Measurements from ENCODE around the gene SLC8A2.

SLC8A2 gene

GRCh38 chr19:47435883-47436417, 35.7 kb downstream of the SLC8A2 start:
- Histone ChIP-seq H3K27ac (no peak overlapping the region), H3K4me3 (ENCODE audit: low read depth, low read length) (no peak overlapping the region), H3K9me3 (ENCODE audit: control insufficient read depth, low read length) (no peaks in the 10 kb centered on the region), H3K4me2 (ENCODE audit: low read length) (no peak overlapping the region), H3K79me2 (no peaks in the 10 kb centered on the region), H3K4me1 (no peaks in the 10 kb centered on the region), H3K36me3 (ENCODE audit: control insufficient read depth, insufficient read depth, low read length) (no peaks in the 10 kb centered on the region), H3K27me3 (ENCODE audit: control insufficient read depth, insufficient read depth, low read length) (no peaks in the 10 kb centered on the region), H2AFZ (no peak overlapping the region), H3K9ac (no peak overlapping the region)
- TF ChIP-seq, protein P1, sequence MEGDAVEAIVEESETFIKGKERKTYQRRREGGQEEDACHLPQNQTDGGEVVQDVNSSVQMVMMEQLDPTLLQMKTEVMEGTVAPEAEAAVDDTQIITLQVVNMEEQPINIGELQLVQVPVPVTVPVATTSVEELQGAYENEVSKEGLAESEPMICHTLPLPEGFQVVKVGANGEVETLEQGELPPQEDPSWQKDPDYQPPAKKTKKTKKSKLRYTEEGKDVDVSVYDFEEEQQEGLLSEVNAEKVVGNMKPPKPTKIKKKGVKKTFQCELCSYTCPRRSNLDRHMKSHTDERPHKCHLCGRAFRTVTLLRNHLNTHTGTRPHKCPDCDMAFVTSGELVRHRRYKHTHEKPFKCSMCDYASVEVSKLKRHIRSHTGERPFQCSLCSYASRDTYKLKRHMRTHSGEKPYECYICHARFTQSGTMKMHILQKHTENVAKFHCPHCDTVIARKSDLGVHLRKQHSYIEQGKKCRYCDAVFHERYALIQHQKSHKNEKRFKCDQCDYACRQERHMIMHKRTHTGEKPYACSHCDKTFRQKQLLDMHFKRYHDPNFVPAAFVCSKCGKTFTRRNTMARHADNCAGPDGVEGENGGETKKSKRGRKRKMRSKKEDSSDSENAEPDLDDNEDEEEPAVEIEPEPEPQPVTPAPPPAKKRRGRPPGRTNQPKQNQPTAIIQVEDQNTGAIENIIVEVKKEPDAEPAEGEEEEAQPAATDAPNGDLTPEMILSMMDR (IDR thresholded peaks at IDR 0.05), result no peak

GRCh38 chr19:47435196-47435595, 36.5 kb downstream of the SLC8A2 start:
- no peaks in the 10 kb centered on the region for H3K9me3 ChIP-seq (ENCODE audit: control insufficient read depth, low read length)
- H3K36me3 ChIP-seq (ENCODE audit: control insufficient read depth, insufficient read depth, low read length), result no peaks in the 10 kb centered on the region
- H3K27ac ChIP-seq, result no peak overlapping the region
- no peak overlapping the region for H3K4me2 ChIP-seq (ENCODE audit: low read length)
- no peaks in the 10 kb centered on the region for H3K4me1 ChIP-seq
- H3K9ac ChIP-seq, result no peak overlapping the region
- H3K4me3 ChIP-seq (ENCODE audit: low read depth, low read length), result no peak overlapping the region
- TF ChIP-seq, protein P1 (IDR thresholded peaks at IDR 0.05), result no peak
- no peaks in the 10 kb centered on the region for H3K27me3 ChIP-seq (ENCODE audit: control insufficient read depth, insufficient read depth, low read length)
- H2AFZ ChIP-seq, result no peak overlapping the region
- no peaks in the 10 kb centered on the region for H3K79me2 ChIP-seq

DNA sequence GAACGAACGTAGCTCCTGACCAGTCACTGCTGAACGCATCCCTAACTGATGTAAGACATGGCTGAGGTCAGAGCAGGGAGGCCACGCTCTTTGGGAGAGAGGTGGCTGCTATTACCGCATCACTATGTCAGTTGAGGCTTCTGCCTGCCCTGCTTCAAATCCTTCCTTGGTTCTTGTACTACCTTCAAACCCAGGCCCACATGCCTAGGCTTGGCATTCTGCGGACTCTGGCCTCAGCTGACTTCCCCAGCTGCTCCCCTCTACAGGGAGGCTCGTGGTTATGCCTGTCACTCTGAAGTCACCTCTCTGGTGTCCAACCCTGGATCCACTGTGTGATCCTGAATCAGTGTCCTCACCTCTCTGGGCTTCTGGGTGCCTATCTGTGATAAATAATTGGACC, 37.6 kb downstream of the SLC8A2 start:
- Histone ChIP-seq H2AFZ (no peak overlapping the region), H3K36me3 (ENCODE audit: control insufficient read depth, insufficient read depth, low read length) (no peaks in the 10 kb centered on the region), H3K27ac (no peak overlapping the region), H3K4me2 (ENCODE audit: low read length) (no peak overlapping the region), H3K27me3 (ENCODE audit: control insufficient read depth, insufficient read depth, low read length) (no peaks in the 10 kb centered on the region), H3K79me2 (no peaks in the 10 kb centered on the region), H3K4me1 (no peaks in the 10 kb centered on the region), H3K9ac (no peak overlapping the region), H3K4me3 (ENCODE audit: low read depth, low read length) (no peak overlapping the region), H3K9me3 (ENCODE audit: control insufficient read depth, low read length) (no peaks in the 10 kb centered on the region)
- TF ChIP-seq, protein P1 (IDR thresholded peaks at IDR 0.05), result no peak

DNA sequence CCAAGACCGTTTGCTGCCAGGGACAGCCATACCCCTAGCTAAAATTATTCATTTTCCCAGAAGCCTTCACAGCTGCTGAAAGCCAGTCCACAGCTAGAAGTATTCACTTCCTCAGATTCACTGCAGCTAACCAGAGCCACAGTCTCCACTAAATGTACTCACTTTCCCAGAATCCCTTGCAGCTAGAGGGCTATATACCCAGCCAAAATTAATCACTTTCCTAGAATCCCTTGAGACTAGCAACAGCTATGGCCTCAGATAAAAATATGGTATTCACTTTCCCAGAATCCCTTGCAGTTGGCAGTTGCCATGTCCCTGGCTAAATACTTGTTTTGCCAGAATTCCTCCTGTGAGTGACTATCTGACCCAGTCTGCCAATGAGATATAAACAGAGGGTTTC, 38.6 kb downstream of the SLC8A2 start:
- Histone ChIP-seq H3K27ac (no peak overlapping the region), H3K4me3 (ENCODE audit: low read depth, low read length) (no peak overlapping the region), H3K9ac (no peak overlapping the region), H3K4me2 (ENCODE audit: low read length) (no peak overlapping the region), H3K36me3 (ENCODE audit: control insufficient read depth, insufficient read depth, low read length) (no peaks in the 10 kb centered on the region), H3K27me3 (ENCODE audit: control insufficient read depth, insufficient read depth, low read length) (no peaks in the 10 kb centered on the region), H3K4me1 (peaks cover under 1% of the 10 kb centered on the region), H3K9me3 (ENCODE audit: control insufficient read depth, low read length) (no peaks in the 10 kb centered on the region), H2AFZ (no peak overlapping the region), H3K79me2 (no peaks in the 10 kb centered on the region)
- TF ChIP-seq, protein P1 (IDR thresholded peaks at IDR 0.05), result no peak

GRCh38 chr19:47432499-47432898, 39.2 kb downstream of the SLC8A2 start:
- Histone ChIP-seq H3K4me3 (ENCODE audit: low read depth, low read length) (no peak overlapping the region), H3K27ac (no peak overlapping the region), H2AFZ (no peak overlapping the region), H3K36me3 (ENCODE audit: control insufficient read depth, insufficient read depth, low read length) (no peaks in the 10 kb centered on the region), H3K4me2 (ENCODE audit: low read length) (no peak overlapping the region), H3K4me1 (peaks cover 6% of the 10 kb centered on the region), H3K9me3 (ENCODE audit: control insufficient read depth, low read length) (no peaks in the 10 kb centered on the region), H3K79me2 (no peaks in the 10 kb centered on the region), H3K9ac (no peak overlapping the region), H3K27me3 (ENCODE audit: control insufficient read depth, insufficient read depth, low read length) (no peaks in the 10 kb centered on the region)
- TF ChIP-seq, protein P1 (IDR thresholded peaks at IDR 0.05), result no peak

Data from parathyroid adenoma (tissue), 2 donors.